ENCODE measurements around the gene FBF1. TPM values are rescaled to one million over a fixed set of nuclear protein-coding genes. Genes with fewer than 3 reads are reported as not detected.

FBF1 gene
- total and polyA plus RNA-seq, 2 donors (not counting 3 experiments of a cell fraction or from before 2014, with no cell fraction given): 4.9 to 9.4 TPM

DNA sequence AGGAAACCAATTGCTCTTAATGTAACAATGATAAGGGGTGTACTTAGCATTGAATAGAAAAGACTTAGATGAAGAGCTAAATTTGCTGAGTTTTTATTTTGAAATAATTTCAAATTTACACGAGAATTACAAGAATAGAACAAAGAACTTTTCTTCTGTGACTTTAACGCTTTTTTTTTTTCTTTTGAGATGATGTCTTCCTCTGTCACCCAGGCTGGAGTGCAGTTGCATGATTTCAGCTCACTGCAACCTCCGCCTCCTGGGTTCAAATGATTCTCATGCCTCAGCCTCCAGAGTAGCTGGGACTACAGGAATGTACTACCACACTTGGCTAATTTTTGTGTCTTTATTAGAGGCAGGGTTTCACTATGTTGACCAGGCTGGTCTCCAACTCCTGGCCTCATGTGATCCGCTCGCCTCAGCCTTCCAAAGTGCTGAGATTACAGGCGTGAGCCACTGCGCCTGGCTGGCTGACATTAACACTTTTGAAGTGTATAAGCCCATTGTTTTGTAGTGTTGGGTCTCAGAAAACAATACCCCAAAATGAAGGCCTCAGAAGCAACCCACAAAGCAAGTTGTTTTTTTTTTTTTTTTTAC lies 40.3 kb upstream of the FBF1 start:
- H3K9me3 ChIP-seq (replicated peaks; ENCODE audit: control insufficient read depth, insufficient read depth, low read length): no peaks in the 10 kb centered on the region
- no peak overlapping the region for H3K4me3 ChIP-seq (replicated peaks in 1 of 3; ENCODE audit: insufficient read depth in 1 of 3, low read depth in 1 of 3, low read length in 3 of 3)
- H3K4me2 ChIP-seq (ENCODE audit: insufficient read depth, low read length): no peak overlapping the region
- H3K36me3 ChIP-seq (ENCODE audit: control insufficient read depth in 2 of 2, extremely low read depth in 1 of 2, insufficient read depth in 2 of 2, low read length in 2 of 2): no peaks in the 10 kb centered on the region
- peaks cover 17% of the 10 kb centered on the region for H3K4me1 ChIP-seq (ENCODE audit: control insufficient read depth, extremely low read depth, insufficient read depth, low read length)
- ChIA-PET CTCF (interaction anchor here (1.0 kb wide), 1 partner anchor 30 kb away, joined by 3 read pairs; no protein-coding TSS in a partner anchor), POLR2A (no interaction called here)
- dilution Hi-C loops (cut with MboI; ENCODE audit: extremely low pct_ligation_motif_present, low sequenced_read_pairs) (no loop called here), intact Hi-C loops (cut with micrococcal nuclease) (no loop called here)
- H2AFZ ChIP-seq (ENCODE audit: low read depth, low read length): no peak overlapping the region
- H3K9ac ChIP-seq (replicated peaks; ENCODE audit: extremely low read depth, insufficient read depth, low read length): no peak overlapping the region
- no TSS peak for BruUV-seq (replicated peaks)
- DNase-seq (ENCODE audit: low read depth, low spot score): no peak
- no peak for FAIRE-seq
- TF ChIP-seq POLR2AphosphoS5 (IDR thresholded peaks at IDR 0.05; ENCODE audit: insufficient read depth, low read depth, low read length) (no peak), EZH2 (IDR thresholded peaks at IDR 0.05; ENCODE audit: borderline replicate concordance, low read depth, low read length, severe bottlenecking) (no peak), POLR2A (IDR thresholded peaks at IDR 0.05; ENCODE audit: low read depth, low read length) (no peak), JUN (IDR thresholded peaks at IDR 0.05; ENCODE audit: borderline replicate concordance, insufficient read depth, insufficient read length, low read depth) (no peak), MYC (IDR thresholded peaks at IDR 0.05; ENCODE audit: low read depth, low read length) (no peak), FOS (IDR thresholded peaks at IDR 0.05; ENCODE audit: borderline replicate concordance, insufficient read depth, low read length) (no peak), GATA2 (IDR thresholded peaks at IDR 0.05; ENCODE audit: insufficient read depth, insufficient read length, low read depth, low read length) (no peak)
- TF ChIP-seq, protein P1, sequence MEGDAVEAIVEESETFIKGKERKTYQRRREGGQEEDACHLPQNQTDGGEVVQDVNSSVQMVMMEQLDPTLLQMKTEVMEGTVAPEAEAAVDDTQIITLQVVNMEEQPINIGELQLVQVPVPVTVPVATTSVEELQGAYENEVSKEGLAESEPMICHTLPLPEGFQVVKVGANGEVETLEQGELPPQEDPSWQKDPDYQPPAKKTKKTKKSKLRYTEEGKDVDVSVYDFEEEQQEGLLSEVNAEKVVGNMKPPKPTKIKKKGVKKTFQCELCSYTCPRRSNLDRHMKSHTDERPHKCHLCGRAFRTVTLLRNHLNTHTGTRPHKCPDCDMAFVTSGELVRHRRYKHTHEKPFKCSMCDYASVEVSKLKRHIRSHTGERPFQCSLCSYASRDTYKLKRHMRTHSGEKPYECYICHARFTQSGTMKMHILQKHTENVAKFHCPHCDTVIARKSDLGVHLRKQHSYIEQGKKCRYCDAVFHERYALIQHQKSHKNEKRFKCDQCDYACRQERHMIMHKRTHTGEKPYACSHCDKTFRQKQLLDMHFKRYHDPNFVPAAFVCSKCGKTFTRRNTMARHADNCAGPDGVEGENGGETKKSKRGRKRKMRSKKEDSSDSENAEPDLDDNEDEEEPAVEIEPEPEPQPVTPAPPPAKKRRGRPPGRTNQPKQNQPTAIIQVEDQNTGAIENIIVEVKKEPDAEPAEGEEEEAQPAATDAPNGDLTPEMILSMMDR (IDR thresholded peaks at IDR 0.05; ENCODE audit: extremely low read depth in 1 of 2, insufficient read depth in 1 of 2, low read depth in 1 of 2, low read length in 2 of 2): no peak
- TF ChIP-seq, protein P2, sequence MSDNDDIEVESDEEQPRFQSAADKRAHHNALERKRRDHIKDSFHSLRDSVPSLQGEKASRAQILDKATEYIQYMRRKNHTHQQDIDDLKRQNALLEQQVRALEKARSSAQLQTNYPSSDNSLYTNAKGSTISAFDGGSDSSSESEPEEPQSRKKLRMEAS (IDR thresholded peaks at IDR 0.05; ENCODE audit: insufficient read depth, insufficient read length): no peak
- no peaks in the 10 kb centered on the region for H4K20me1 ChIP-seq (replicated peaks; ENCODE audit: control insufficient read depth, extremely low read depth, insufficient read depth, low read length)
- H3K27ac ChIP-seq (ENCODE audit: insufficient read depth, low read depth, low read length): no peak overlapping the region
- H3K79me2 ChIP-seq (ENCODE audit: control insufficient read depth, insufficient read depth, low read length): peaks cover 12% of the 10 kb centered on the region
- no peaks in the 10 kb centered on the region for H3K9me1 ChIP-seq (replicated peaks; ENCODE audit: control insufficient read depth, extremely low read depth, insufficient read depth, low read length)
- no peaks in the 10 kb centered on the region for H3K27me3 ChIP-seq (ENCODE audit: control insufficient read depth in 2 of 2, insufficient read depth in 2 of 2, low read length in 2 of 2)

All from endothelial cell of umbilical vein (primary cell).